Small intestine (tissue), 7 donors: ENCODE measurements around the gene MATN4. TPM values are rescaled to one million over a fixed set of nuclear protein-coding genes. Genes with fewer than 3 reads are reported as not detected.

ENCODE experiments used
- DNase-seq, 2 donors: peaks; one replicate each; pipeline versions ENCODE4 v3.0.0 to v3.0.0-alpha.2; 2013
- FAIRE-seq: peaks from 2 replicates; lab custom pipeline; 2012; peaks lifted over from hg19 to GRCh38; lab: Jason Lieb, UNC
- H3K27ac ChIP-seq, 3 donors: one replicate each; pipeline ENCODE4 v1.5.1; 2013; ENCODE audit warnings: low read length in 2 of 3, mild to moderate bottlenecking in 2 of 3, control low read depth in 1 of 3, inconsistent platforms in 1 of 3, low read depth in 1 of 3, moderate library complexity in 1 of 3
- H3K27me3 ChIP-seq, 3 donors: one replicate each; pipeline ENCODE4 v1.6.1; 2013; ENCODE audit warnings: low read length in 3 of 3, inconsistent platforms in 1 of 3; ENCODE audit not compliant: control insufficient read depth in 3 of 3, insufficient read depth in 3 of 3
- H3K36me3 ChIP-seq, 3 donors: one replicate each; pipeline ENCODE4 v1.6.1; 2013; ENCODE audit warnings: low read length in 3 of 3, inconsistent platforms in 1 of 3, low read depth in 1 of 3, mild to moderate bottlenecking in 1 of 3, moderate library complexity in 1 of 3; ENCODE audit not compliant: control insufficient read depth in 3 of 3, insufficient read depth in 2 of 3
- H3K4me1 ChIP-seq, 3 donors: one replicate each; pipeline ENCODE4 v1.6.1; 2013; ENCODE audit warnings: low read length in 2 of 3, inconsistent platforms in 1 of 3, low read depth in 1 of 3, mild to moderate bottlenecking in 1 of 3, moderate library complexity in 1 of 3; ENCODE audit not compliant: control insufficient read depth in 3 of 3, insufficient read depth in 2 of 3
- H3K4me3 ChIP-seq, 3 donors: one replicate each; pipeline ENCODE4 v1.5.1; 2013; ENCODE audit warnings: low read length in 3 of 3, control low read depth in 1 of 3, inconsistent platforms in 1 of 3, low read depth in 1 of 3, mild to moderate bottlenecking in 1 of 3, moderate library complexity in 1 of 3
- H3K9me3 ChIP-seq, 2 donors: one replicate each; pipeline ENCODE4 v1.6.1; 2013; ENCODE audit warnings: low read depth in 1 of 2, low read length in 1 of 2; ENCODE audit not compliant: control insufficient read depth in 2 of 2, insufficient read depth in 1 of 2
- WGBS, 3 donors: extraction: QIAGEN DNeasy Blood & Tissue Kit; methylation state at CpG; one replicate each; pipeline ENCODE4 v1.1.7; 2013; 5-methylcytosine and 5-hydroxymethylcytosine counted together
- polyA plus RNA-seq, 4 donors: library from polyadenylated mRNA; stranded (reverse) in 3 of 4; unstranded in 1 of 4; fragments of 200-250 nt in 3 of 4; fragments of 120-200 nt in 1 of 4; gene quantifications; one replicate each; pipeline versions ENCODE4 v1.2.1 to v1.2.3, GENCODE V29; 2013
- donor health status: healthy with polysubstance abuse.
- donor health status: control.
- donor health status: control.
- donor health status: Bipolar disorder and iron deficiency.
- donor health status: healthy.

The MATN4 gene
- polyA plus RNA-seq, 4 donors: 0.07 TPM; not detected in 3

- H3K4me3 ChIP-seq: peak overlapping the region in 2 of 3 donors; percentile 27 to 50
- H3K4me1 ChIP-seq: peaks cover 0 to 3% (median 0%) of the 10 kb centered on the region in 3 donors
- H3K27ac ChIP-seq: no peak overlapping the region
- H3K36me3 ChIP-seq: no peaks in the 10 kb centered on the region
- WGBS, 3 donors: 4 to 6% (median 4%) methylated on average over 71 to 79 of the region's 79 CpGs
- no peak for FAIRE-seq
- peaks cover 0 to 4% of the 10 kb centered on the region in 2 donors for H3K9me3 ChIP-seq
- peak; percentile 73 to 85 for DNase-seq
- peaks cover 0 to 35% (median 3%) of the 10 kb centered on the region in 3 donors for H3K27me3 ChIP-seq
Measured at GRCh38 chr20:45293041-45294002, 14.8 kb downstream of the MATN4 start.

GRCh38 chr20:45292343-45292742 is 15.8 kb downstream of the MATN4 start:
- no peak overlapping the region for H3K27ac ChIP-seq
- peaks cover 0 to 3% (median 0%) of the 10 kb centered on the region in 3 donors for H3K4me1 ChIP-seq
- DNase-seq (no peak), FAIRE-seq (no peak)
- WGBS, 3 donors: 59 to 79% (median 74%) methylated on average over 2 of the region's 2 CpGs
- H3K4me3 ChIP-seq: no peak overlapping the region
- peaks cover 0 to 4% of the 10 kb centered on the region in 2 donors for H3K9me3 ChIP-seq
- no peaks in the 10 kb centered on the region for H3K36me3 ChIP-seq
- peaks cover 0 to 40% (median 3%) of the 10 kb centered on the region in 3 donors for H3K27me3 ChIP-seq

GRCh38 chr20:45291526-45291925 is 16.6 kb downstream of the MATN4 start:
- no peak overlapping the region for H3K27ac ChIP-seq
- H3K4me3 ChIP-seq: no peak overlapping the region
- WGBS, 3 donors: 61 to 76% (median 69%) methylated on average over 9 of the region's 9 CpGs
- peaks cover 0 to 3% (median 0%) of the 10 kb centered on the region in 3 donors for H3K4me1 ChIP-seq
- DNase-seq (no peak), FAIRE-seq (no peak)
- H3K36me3 ChIP-seq: no peaks in the 10 kb centered on the region
- peaks cover 0 to 4% of the 10 kb centered on the region in 2 donors for H3K9me3 ChIP-seq
- H3K27me3 ChIP-seq: peaks cover 0 to 43% (median 3%) of the 10 kb centered on the region in 3 donors

GRCh38 chr20:45290677-45291355 is 17.3 kb downstream of the MATN4 start:
- H3K4me3 ChIP-seq: no peak overlapping the region
- 20 to 22% (median 21%) methylated on average over 8 of the region's 8 CpGs for WGBS, 3 donors

GRCh38 chr20:45289942-45290676 is 18.0 kb downstream of the MATN4 start:
- H3K36me3 ChIP-seq: no peaks in the 10 kb centered on the region
- no peak for FAIRE-seq
- 78 to 80% (median 79%) methylated on average over 13 of the region's 13 CpGs for WGBS, 3 donors
- H3K27me3 ChIP-seq: peaks cover 0 to 40% (median 2%) of the 10 kb centered on the region in 3 donors
- H3K4me3 ChIP-seq: no peak overlapping the region
- DNase-seq: no peak
- H3K9me3 ChIP-seq: peaks cover 0 to 4% of the 10 kb centered on the region in 2 donors
- H3K4me1 ChIP-seq: peaks cover 0 to 3% (median 0%) of the 10 kb centered on the region in 3 donors
- no peak overlapping the region for H3K27ac ChIP-seq

More at GRCh38 chr20:45290677-45291355, 17.3 kb downstream of the MATN4 start:
- Histone ChIP-seq H3K4me1 (peaks cover 0 to 3% (median 0%) of the 10 kb centered on the region in 3 donors), H3K36me3 (no peaks in the 10 kb centered on the region), H3K27me3 (peaks cover 0 to 40% (median 3%) of the 10 kb centered on the region in 3 donors), H3K27ac (no peak overlapping the region), H3K9me3 (peaks cover 0 to 4% of the 10 kb centered on the region in 2 donors)
- FAIRE-seq (no peak), DNase-seq (peak; percentile 84 to 85)

- Histone ChIP-seq H3K9me3 (no peaks in the 10 kb centered on the region), H3K4me3 (no peak overlapping the region), H3K4me1 (peaks cover 0 to 3% (median 0%) of the 10 kb centered on the region in 3 donors), H3K27me3 (peaks cover 0 to 31% (median 4%) of the 10 kb centered on the region in 3 donors), H3K36me3 (no peaks in the 10 kb centered on the region), H3K27ac (no peak overlapping the region)
- DNase-seq (no peak), FAIRE-seq (no peak)
- WGBS, 3 donors: 85 to 92% (median 88%) methylated on average over 5 of the region's 5 CpGs
Measured at GRCh38 chr20:45288860-45289259, 19.2 kb downstream of the MATN4 start.

- Histone ChIP-seq H3K4me3 (no peak overlapping the region), H3K36me3 (no peaks in the 10 kb centered on the region), H3K27ac (no peak overlapping the region), H3K4me1 (peaks cover 0 to 3% (median 0%) of the 10 kb centered on the region in 3 donors), H3K27me3 (peaks cover 0 to 27% (median 6%) of the 10 kb centered on the region in 3 donors), H3K9me3 (no peaks in the 10 kb centered on the region)
- FAIRE-seq (no peak), DNase-seq (no peak)
- WGBS, 3 donors: 80 to 83% (median 82%) methylated on average over 4 of the region's 4 CpGs
Measured at GRCh38 chr20:45288376-45288775, 19.7 kb downstream of the MATN4 start.
